NCI-H446 treated with DMSO at 0.1 percent for 48 hours (cell line): ENCODE results near the gene C19orf44.
A peak's percentile ranks its signal among the peaks of the same experiment; 100 is the strongest.
"Not testable (repeated sequence)": the region's sequence is repeated elsewhere in the genome, so short reads cannot be mapped to it uniquely, and the experiment has no call there.

ENCODE experiments used
- DNase-seq: peaks from one replicate; lab custom pipeline; 2025; lab: John Stamatoyannopoulos, UW

Gene C19orf44

GRCh38 chr19:16495982-16496612 lies at the start of gene C19orf44, which contains the start of gene CALR3:
TSS of gene C19orf44 (plus strand) at chr19:16496394. CDS start at chr19:16500793, 4,399 bp downstream.
TSS of gene CALR3 (minus strand) at chr19:16496167. CDS start at chr19:16496129, 38 bp downstream.
- peak; percentile 98 for DNase-seq

GRCh38 chr19:16446724-16447368 lies 49.3 kb upstream of the C19orf44 start:
- no peak for DNase-seq

GRCh38 chr19:16448872-16449271 lies 47.3 kb upstream of the C19orf44 start:
- DNase-seq = not testable (repeated sequence)

- DNase-seq = no peak
These were observed 46.7 kb upstream of the C19orf44 start for GRCh38 chr19:16449330-16449961.

- no peak for DNase-seq
These were observed 43.9 kb upstream of the C19orf44 start for GRCh38 chr19:16452325-16452724.

- no peak for DNase-seq
These were observed 41.8 kb upstream of the C19orf44 start for GRCh38 chr19:16454351-16454918.

- DNase-seq = no peak
These were observed 40.7 kb upstream of the C19orf44 start for GRCh38 chr19:16455489-16455888.

- DNase-seq = no peak
These were observed 39.5 kb upstream of the C19orf44 start for GRCh38 chr19:16456652-16457194.

- DNase-seq = peak; percentile 78
These were observed 38.8 kb upstream of the C19orf44 start for GRCh38 chr19:16457195-16457953.

- DNase-seq = no peak
These were observed 38.3 kb upstream of the C19orf44 start for GRCh38 chr19:16457954-16458331.

GRCh38 chr19:16458391-16459341 lies 37.5 kb upstream of the C19orf44 start:
- DNase-seq = no peak

GRCh38 chr19:16459680-16460079 lies 36.5 kb upstream of the C19orf44 start:
- no peak for DNase-seq

GRCh38 chr19:16460454-16460853 lies 35.7 kb upstream of the C19orf44 start:
- DNase-seq = no peak

- DNase-seq = peak; percentile 75
These were observed 34.6 kb upstream of the C19orf44 start for GRCh38 chr19:16461630-16462051.

GRCh38 chr19:16462757-16463250 lies 33.4 kb upstream of the C19orf44 start:
- no peak for DNase-seq

- DNase-seq = no peak
These were observed 32.7 kb upstream of the C19orf44 start for GRCh38 chr19:16463341-16463990.

GRCh38 chr19:16463991-16464575 lies 32.1 kb upstream of the C19orf44 start:
- no peak for DNase-seq

GRCh38 chr19:16465239-16465638 lies 31.0 kb upstream of the C19orf44 start:
- no peak for DNase-seq

GRCh38 chr19:16466802-16467427 lies 29.3 kb upstream of the C19orf44 start:
- DNase-seq = not testable (repeated sequence)
